Stimulated activated CD8-positive, alpha-beta memory T cell treated with anti-CD3 and anti-CD28 coated beads, Interleukin-15, amount 100 ng/mL, for 48 hours (primary cell): ENCODE results near the gene PJA1.
A peak's percentile ranks its signal among the peaks of the same experiment; 100 is the strongest.

Experiments
- DNase-seq, 2 donors: peaks; one replicate each; pipeline ENCODE4 v3.0.0-alpha.2; 2020; ENCODE audit warnings: low read depth in 2 of 2

PJA1 gene

GRCh38 chrX:69163936-69164741 is 1.1 kb downstream of the PJA1 start:
- peak; percentile 15 to 36 for DNase-seq

- no peak for DNase-seq
Measured at GRCh38 chrX:69162361-69162865, 2.8 kb downstream of the PJA1 start.

GRCh38 chrX:69161786-69162349 is 3.4 kb downstream of the PJA1 start:
- no peak for DNase-seq

- no peak for DNase-seq
Measured at GRCh38 chrX:69161371-69161770, 3.9 kb downstream of the PJA1 start.

GRCh38 chrX:69158166-69158980 is 6.9 kb downstream of the PJA1 start:
- peak in 1 of 2 donors; percentile 6 for DNase-seq

- DNase-seq = no peak
Measured at GRCh38 chrX:69156638-69157037, 8.6 kb downstream of the PJA1 start.

GRCh38 chrX:69155786-69156520 is 9.3 kb downstream of the PJA1 start:
- DNase-seq = no peak

GRCh38 chrX:69154051-69154450 is 11.2 kb downstream of the PJA1 start:
- DNase-seq = no peak

- DNase-seq = no peak
Measured at GRCh38 chrX:69153060-69153730, 12.1 kb downstream of the PJA1 start.

GRCh38 chrX:69152417-69152841 is 12.8 kb downstream of the PJA1 start:
- DNase-seq = no peak

- no peak for DNase-seq
Measured at GRCh38 chrX:69151866-69152284, 13.4 kb downstream of the PJA1 start.

- no peak for DNase-seq
Measured at GRCh38 chrX:69150281-69150960, 14.8 kb downstream of the PJA1 start.

GRCh38 chrX:69149466-69150280 is 15.6 kb downstream of the PJA1 start:
- DNase-seq = no peak

- no peak for DNase-seq
Measured at GRCh38 chrX:69148946-69149345, 16.3 kb downstream of the PJA1 start.

GRCh38 chrX:69146739-69147138 is 18.5 kb downstream of the PJA1 start:
- no peak for DNase-seq

- DNase-seq = no peak
Measured at GRCh38 chrX:69145714-69146113, 19.5 kb downstream of the PJA1 start.

- no peak for DNase-seq
Measured at GRCh38 chrX:69144838-69145680, 20.2 kb downstream of the PJA1 start.

- DNase-seq = no peak
Measured at GRCh38 chrX:69143530-69143929, 21.7 kb downstream of the PJA1 start.
